ENCODE results near the gene CD34.

CD34 gene

GRCh38 chr1:207832796-207833195 lies 78.1 kb downstream of the CD34 start:
- no peak for DNase-seq (ENCODE audit: low spot score)

DNA sequence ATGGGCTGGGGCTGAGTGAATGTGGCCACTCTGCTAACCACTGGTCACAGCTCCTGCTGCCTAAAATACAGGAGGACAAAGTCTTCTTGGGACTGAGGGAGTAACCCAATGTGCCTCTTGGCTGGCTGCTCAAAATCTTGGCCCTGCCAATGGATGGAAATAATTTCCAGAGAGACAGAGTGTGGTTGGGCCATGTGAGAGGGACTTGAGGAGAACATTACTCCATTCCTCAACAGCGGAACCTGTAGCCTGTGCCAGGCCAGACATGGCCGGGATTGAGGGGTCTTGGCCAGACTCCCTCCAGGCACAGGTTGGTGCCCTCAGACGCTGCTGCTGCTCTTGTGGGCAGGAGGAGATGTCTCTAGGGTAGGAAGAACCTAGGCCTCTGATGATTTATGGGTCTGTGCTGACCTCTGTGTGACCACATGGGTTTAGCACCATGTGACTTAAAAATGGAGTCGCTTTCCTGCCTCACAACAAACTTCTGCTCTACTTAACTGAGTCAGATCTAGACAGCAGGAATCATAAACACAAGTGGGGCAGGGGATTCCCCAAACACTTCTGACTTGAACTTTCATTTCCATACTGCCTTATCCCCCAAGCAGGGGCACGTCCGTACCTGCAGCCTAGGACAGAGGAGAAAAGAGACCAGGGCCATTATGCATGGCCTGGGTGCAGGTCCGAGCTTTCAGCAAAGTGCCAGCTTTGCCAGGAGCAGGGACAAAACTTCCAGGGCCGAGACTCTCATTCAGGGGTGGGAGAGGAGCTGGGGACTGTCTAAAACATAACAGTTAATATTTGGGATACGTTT lies 79.2 kb downstream of the CD34 start:
- DNase-seq (ENCODE audit: low spot score), result no peak

All from LoVo (cell line).